Gastroesophageal sphincter (tissue), 4 donors: ENCODE data around the gene AATK. TPM values are rescaled to one million over a fixed set of nuclear protein-coding genes. Genes with fewer than 3 reads are reported as not detected.

Experiments
- ATAC-seq: fragments of 150-250 bp; one replicate; pipeline ENCODE4 v1.9.1; 2016; ENCODE audit warnings: mild to moderate bottlenecking, moderate library complexity
- H3K27ac ChIP-seq, 4 donors: fragments of 200-600 bp; sonication (generic) in 3 of 4; 1 replicate in 3 of 4; 2 replicates in 1 of 4; pipeline ENCODE4 v1.5.1; 2016 to 2019
- H3K27me3 ChIP-seq: fragments of 200-600 bp; sonication (generic); one replicate; pipeline ENCODE4 v1.5.1; 2019
- H3K36me3 ChIP-seq, 2 donors: fragments of 200-600 bp; sonication (generic); one replicate each; pipeline ENCODE4 v1.5.1; 2019; ENCODE audit warnings: control low read depth in 1 of 2
- H3K4me1 ChIP-seq, 3 donors: fragments of 200-600 bp; sonication (generic); 1 replicate in 2 of 3; 2 replicates in 1 of 3; pipeline ENCODE4 v1.5.1; 2016 to 2019; ENCODE audit warnings: control low read depth in 2 of 3
- H3K4me3 ChIP-seq, 2 donors: fragments of 200-600 bp; sonication (generic); one replicate each; pipeline ENCODE4 v1.5.1; 2019; ENCODE audit warnings: mild to moderate bottlenecking in 1 of 2, moderate library complexity in 1 of 2
- H3K9me3 ChIP-seq, 3 donors: fragments of 200-600 bp; sonication (generic); one replicate each; pipeline ENCODE4 v1.5.1; 2017 to 2019; ENCODE audit warnings: control low read depth in 2 of 3
- EP300 ChIP-seq: sonication (generic); formaldehyde crosslinking; IDR thresholded peaks from one replicate; pipeline ENCODE4 v1.6.1; 2017; ENCODE audit warnings: antibody characterized with exemption, mild to moderate bottlenecking
- POLR2A ChIP-seq, 2 donors: fragments of 450-650 bp; IDR thresholded peaks; one replicate each; pipeline ENCODE4 v1.6.1; 2017; ENCODE audit warnings: antibody characterized with exemption in 2 of 2, mild to moderate bottlenecking in 2 of 2, moderate library complexity in 1 of 2
- POLR2AphosphoS5 ChIP-seq: sonication (generic); formaldehyde crosslinking; IDR thresholded peaks from one replicate; pipeline ENCODE4 v1.6.1; 2017; ENCODE audit warnings: antibody characterized with exemption
- WGBS, 2 donors: methylation state at CpG; one replicate each; pipeline ENCODE4 v1.1.5; 2018; ENCODE audit warnings: low coverage in 1 of 2; 5-methylcytosine and 5-hydroxymethylcytosine counted together
- total RNA-seq, 4 donors: library from RNA; depleted of rRNA; stranded (reverse); fragments of >200 nt; gene quantifications; one replicate each; pipeline ENCODE4 v1.1.0, GENCODE V29; 2016
- TF ChIP-seq, protein P1 (sequence below), 4 experiments: fragments of 200-600 bp in 2 of 4; fragments of 450-650 bp in 2 of 4; sonication (generic) in 1 of 4; IDR thresholded peaks; one replicate each; pipeline ENCODE4 v1.5.1; 2017 to 2019; ENCODE audit warnings: antibody characterized with exemption in 4 of 4, mild to moderate bottlenecking in 2 of 4, moderate library complexity in 2 of 4

AATK gene
- total RNA-seq, 4 donors from 2014 or later = 14.5 to 28.0 (median 22.1) TPM

- Histone ChIP-seq H3K27ac (peak overlapping the region in 3 of 4 donors; percentile 82 to 86 (median 84)), H3K4me3 (no peak overlapping the region), H3K36me3 (peaks cover 0 to 19% of the 10 kb centered on the region in 2 donors), H3K9me3 (no peaks in the 10 kb centered on the region), H3K4me1 (peaks cover 0 to 79% (median 45%) of the 10 kb centered on the region in 3 donors), H3K27me3 (no peaks in the 10 kb centered on the region)
- ATAC-seq = no peak
- TF ChIP-seq POLR2A (IDR thresholded peaks at IDR 0.05) (no peak), EP300 (no peak), POLR2AphosphoS5 (no peak)
- TF ChIP-seq, protein P1, sequence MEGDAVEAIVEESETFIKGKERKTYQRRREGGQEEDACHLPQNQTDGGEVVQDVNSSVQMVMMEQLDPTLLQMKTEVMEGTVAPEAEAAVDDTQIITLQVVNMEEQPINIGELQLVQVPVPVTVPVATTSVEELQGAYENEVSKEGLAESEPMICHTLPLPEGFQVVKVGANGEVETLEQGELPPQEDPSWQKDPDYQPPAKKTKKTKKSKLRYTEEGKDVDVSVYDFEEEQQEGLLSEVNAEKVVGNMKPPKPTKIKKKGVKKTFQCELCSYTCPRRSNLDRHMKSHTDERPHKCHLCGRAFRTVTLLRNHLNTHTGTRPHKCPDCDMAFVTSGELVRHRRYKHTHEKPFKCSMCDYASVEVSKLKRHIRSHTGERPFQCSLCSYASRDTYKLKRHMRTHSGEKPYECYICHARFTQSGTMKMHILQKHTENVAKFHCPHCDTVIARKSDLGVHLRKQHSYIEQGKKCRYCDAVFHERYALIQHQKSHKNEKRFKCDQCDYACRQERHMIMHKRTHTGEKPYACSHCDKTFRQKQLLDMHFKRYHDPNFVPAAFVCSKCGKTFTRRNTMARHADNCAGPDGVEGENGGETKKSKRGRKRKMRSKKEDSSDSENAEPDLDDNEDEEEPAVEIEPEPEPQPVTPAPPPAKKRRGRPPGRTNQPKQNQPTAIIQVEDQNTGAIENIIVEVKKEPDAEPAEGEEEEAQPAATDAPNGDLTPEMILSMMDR (IDR thresholded peaks at IDR 0.05) = no peak
- 70 to 82% methylated on average over 2 to 5 of the region's 21 CpGs for WGBS, 2 donors
Observed at GRCh38 chr17:81093619-81094508, 72.2 kb downstream of the AATK start.

- no peaks in the 10 kb centered on the region for H3K9me3 ChIP-seq
- peak overlapping the region in 2 of 4 donors; percentile 82 to 84 for H3K27ac ChIP-seq
- ATAC-seq = no peak
- peaks cover 0 to 31% of the 10 kb centered on the region in 2 donors for H3K36me3 ChIP-seq
- H3K27me3 ChIP-seq = no peaks in the 10 kb centered on the region
- no peak overlapping the region for H3K4me3 ChIP-seq
- peaks cover 0 to 68% (median 37%) of the 10 kb centered on the region in 3 donors for H3K4me1 ChIP-seq
- 96% methylated on average over 9 of the region's 24 CpGs; no CpG with 5 or more reads in 1 of the 2 donors for WGBS, 2 donors
- TF ChIP-seq EP300 (no peak), POLR2AphosphoS5 (no peak), POLR2A (IDR thresholded peaks at IDR 0.05) (no peak)
- TF ChIP-seq, protein P1 (IDR thresholded peaks at IDR 0.05) = no peak
Observed at GRCh38 chr17:81092518-81093095, 73.4 kb downstream of the AATK start.

DNA sequence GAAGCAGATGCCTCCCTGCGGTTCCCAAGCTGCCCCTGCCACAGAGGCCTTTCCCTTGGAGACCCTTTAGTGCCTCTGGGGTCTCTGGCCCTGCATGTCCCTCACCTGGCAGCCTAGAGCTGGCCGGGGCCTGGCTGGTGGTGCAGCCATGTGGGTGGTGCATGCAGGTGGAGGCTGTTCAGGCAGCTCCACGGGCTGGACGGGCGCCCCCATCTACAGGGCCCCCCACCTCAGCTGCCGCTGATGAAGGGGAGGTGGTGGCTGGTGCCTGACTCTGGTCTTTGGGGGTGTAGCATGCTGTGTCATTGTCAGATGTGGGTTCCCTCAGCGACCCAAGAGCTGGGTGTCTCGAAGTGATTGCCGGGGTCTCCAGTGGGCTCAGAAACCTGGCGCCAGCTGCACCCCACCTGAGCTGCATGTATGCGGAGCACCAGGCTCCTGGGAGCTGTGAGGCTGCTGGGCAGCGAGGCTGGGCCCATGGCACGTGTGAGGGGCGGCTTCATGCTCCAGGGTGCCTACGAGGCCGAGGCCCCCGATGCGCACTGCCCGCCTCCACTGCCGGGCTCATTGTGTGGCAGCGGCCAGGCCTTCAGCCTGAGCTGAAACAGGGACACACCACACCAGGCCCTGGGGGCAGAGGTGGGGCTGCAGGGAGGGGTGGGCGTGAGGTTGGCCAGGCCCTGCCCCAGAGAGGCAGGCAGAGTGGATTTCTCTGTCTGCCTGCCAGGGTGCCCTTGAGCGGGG, 74.1 kb downstream of the AATK start:
- Histone ChIP-seq H3K9me3 (no peaks in the 10 kb centered on the region), H3K27ac (peak overlapping the region in 1 of 4 donors; percentile 69), H3K36me3 (peaks cover 0 to 38% of the 10 kb centered on the region in 2 donors), H3K27me3 (no peaks in the 10 kb centered on the region), H3K4me3 (no peak overlapping the region), H3K4me1 (peaks cover 0 to 62% (median 32%) of the 10 kb centered on the region in 3 donors)
- no peak for ATAC-seq
- WGBS, 2 donors = 100% methylated on average over 1 of the region's 23 CpGs; no CpG with 5 or more reads in 1 of the 2 donors
- TF ChIP-seq POLR2AphosphoS5 (no peak), POLR2A (IDR thresholded peaks at IDR 0.05) (no peak), EP300 (no peak)
- TF ChIP-seq, protein P1 (IDR thresholded peaks at IDR 0.05) = no peak

GRCh38 chr17:81091154-81091553, 74.9 kb downstream of the AATK start:
- no peak for TF ChIP-seq POLR2AphosphoS5
- peaks cover 0 to 46% of the 10 kb centered on the region in 2 donors for H3K36me3 ChIP-seq
- H3K4me1 ChIP-seq = peaks cover 0 to 55% (median 24%) of the 10 kb centered on the region in 3 donors
- no peak for ATAC-seq
- H3K9me3 ChIP-seq = no peaks in the 10 kb centered on the region
- H3K27me3 ChIP-seq = no peaks in the 10 kb centered on the region
- no peak overlapping the region for H3K4me3 ChIP-seq
- H3K27ac ChIP-seq = peak overlapping the region in 2 of 4 donors; percentile 37 to 69
- WGBS, 2 donors = no CpG with 5 or more reads among the region's 9 CpGs
